Stimulated activated CD4-positive, alpha-beta T cell treated with anti-CD3 and anti-CD28 coated beads, TNF-alpha, amount 100 ng/mL, for 4 hours (primary cell): Measurements from ENCODE around the gene KMT2C.
"Not testable (repeated sequence)": the region's sequence is repeated elsewhere in the genome, so short reads cannot be mapped to it uniquely, and the experiment has no call there.

Experiments
- DNase-seq, 3 experiments: peaks; one replicate each; pipeline ENCODE4 v3.0.0-alpha.2; 2020; ENCODE audit warnings: low read depth in 3 of 3

KMT2C gene

DNA sequence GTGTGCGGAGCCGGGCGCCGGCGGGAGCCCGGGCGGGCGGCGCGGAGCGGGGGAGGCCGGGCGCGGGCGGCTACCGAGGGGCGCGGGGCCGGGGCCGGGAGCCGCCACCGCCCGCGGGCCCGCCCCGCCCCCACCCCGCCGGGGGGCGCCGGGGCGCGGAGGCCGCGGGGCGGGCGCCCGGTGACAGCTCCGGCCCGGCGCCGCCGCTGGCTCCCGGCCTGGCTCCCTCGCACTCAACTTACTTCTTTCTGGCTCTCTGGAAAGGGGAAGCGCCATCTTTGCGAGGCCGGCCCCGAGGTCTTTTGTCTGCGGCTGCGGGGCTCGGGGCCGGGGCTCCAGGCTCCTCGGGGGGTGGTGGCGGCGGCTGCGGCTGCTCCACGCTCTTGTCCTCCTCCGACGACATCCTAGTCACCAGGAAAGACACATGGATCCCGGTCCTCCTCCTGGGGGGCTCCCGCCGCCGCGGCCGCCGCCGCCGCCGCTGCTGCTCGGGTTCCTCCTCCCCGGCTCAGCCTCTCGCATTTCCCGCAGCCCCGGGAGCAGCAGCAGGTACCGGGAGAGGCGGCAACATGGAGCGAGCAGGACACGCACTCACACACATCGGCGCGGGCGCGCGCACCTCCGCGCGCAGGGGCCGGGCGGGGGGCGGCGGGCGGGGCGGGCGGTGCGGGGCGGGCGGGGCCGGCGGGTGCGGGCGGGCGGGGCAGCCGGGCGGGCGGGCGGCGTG lies at the start of gene KMT2C:
KMT2C (minus strand) TSS at position 620 of the 727 bp plus-strand sequence; CDS start at position 403, 217 bp downstream.
- DNase-seq, result peak; percentile 10 to 31 (median 12)

DNA sequence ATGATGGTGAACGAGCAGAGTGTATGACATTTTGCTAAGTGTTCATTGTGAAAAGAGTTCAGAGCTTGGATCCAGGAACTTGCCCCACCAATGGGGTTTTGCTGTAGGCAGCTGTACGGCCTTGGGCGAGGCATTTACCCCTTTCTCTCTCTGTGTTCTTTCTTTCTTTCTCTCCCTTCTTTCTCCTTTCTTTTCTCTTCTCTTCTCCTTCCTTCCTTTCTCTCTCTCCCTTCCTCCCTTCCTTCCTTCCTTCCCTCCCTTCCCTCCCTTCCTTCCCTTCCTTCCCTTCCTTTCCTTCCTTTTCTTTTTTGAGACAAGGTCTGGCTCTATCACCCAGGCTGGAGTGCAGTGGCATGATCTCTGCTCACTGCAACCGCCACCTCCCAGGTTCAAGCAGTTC lies 45.3 kb upstream of the KMT2C start:
- DNase-seq, result no peak

DNA sequence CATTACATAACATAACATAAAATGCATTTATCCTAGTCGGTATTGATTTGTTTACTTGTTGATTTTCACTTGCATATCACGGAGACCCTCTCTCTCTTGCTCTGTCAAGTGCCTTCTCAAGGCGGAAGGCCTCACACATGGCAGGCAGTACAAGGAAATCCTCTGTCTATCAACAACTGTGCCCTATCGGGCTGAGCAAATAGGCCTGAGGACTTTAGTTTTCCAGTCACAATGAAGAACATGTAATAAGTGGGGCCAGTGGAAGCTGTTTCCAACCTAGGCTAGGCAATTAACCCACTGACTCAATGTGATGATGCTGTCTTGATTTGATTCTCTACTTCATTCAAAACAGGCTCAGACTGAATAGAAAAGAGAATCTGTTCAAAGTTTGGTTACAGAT lies 44.9 kb upstream of the KMT2C start:
- DNase-seq, result no peak

DNA sequence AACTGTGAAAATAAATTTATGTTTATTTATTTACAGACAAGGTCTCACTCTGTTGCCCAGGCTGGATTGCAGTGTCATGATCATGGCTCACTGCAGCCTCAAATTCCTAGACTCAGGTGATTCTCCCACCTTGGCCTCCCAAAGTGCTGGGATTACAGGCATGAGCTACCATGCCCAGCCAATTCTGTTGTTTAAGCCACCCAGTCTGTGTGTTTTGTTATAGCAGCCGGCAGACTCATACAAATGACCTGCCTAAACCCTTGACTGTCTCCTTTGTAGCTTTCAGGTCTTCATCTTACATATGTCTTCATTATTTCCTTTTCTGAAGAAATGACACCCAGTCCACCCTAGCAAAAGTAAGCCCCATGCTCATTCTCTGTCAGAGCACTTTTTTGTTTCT lies 43.8 kb upstream of the KMT2C start:
- DNase-seq, result no peak

DNA sequence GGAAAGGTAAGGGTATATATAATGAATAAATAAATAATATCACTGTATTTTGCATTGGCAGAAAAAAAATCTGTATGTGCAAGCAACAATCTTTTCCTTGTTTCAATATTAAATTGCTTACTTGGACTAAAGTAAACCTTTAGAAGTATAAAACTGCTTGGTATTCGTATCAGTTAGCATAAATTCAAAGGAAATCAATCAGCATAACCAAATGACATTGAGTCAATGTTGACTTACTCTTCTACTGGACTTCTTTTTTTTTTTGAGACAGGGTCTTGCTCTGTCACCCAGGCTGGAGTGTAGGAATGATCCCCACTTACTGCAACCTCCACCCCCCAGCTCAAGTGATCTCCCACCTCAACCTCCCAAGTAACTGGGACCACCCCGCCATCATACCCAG lies 42.3 kb upstream of the KMT2C start:
- DNase-seq, result no peak

DNA sequence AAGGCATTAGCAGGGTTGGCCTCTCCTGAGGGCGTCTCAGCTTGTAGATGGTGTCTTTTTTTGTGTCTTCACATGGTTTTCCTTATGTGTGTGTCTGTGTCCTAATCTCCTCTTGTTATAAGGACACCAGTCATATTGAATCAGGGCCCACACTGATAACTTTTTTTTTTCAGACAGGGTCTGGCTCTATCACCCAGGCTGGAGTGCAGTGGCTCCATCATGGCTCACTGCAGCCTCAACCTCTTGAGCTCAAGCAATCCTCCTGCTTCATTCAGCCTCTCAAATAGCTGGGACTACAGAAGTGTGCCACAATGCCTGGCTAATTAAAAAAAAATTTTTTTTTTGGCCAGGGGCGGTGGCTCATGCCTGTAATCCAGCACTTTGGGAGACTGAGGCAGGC lies 41.3 kb upstream of the KMT2C start:
- no peak for DNase-seq

DNA sequence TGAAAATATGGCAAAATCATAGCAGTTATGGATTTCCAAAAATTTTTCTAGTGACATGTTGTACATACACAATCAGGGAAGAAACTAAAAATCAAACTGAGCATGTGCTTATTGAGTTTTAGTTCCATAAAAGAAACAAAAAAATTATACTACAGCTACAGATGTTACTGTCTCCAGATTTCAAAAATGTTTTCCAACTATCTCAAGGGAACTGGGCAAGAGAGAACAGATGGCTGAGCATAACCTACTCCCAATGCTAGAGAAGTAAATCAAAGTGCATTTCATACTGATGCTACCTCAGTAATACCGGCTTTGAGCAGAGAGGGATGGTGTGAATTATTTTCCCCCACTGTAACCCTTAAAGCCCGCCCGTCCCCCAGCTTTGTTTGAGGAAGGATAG lies 40.7 kb upstream of the KMT2C start:
- no peak for DNase-seq

DNA sequence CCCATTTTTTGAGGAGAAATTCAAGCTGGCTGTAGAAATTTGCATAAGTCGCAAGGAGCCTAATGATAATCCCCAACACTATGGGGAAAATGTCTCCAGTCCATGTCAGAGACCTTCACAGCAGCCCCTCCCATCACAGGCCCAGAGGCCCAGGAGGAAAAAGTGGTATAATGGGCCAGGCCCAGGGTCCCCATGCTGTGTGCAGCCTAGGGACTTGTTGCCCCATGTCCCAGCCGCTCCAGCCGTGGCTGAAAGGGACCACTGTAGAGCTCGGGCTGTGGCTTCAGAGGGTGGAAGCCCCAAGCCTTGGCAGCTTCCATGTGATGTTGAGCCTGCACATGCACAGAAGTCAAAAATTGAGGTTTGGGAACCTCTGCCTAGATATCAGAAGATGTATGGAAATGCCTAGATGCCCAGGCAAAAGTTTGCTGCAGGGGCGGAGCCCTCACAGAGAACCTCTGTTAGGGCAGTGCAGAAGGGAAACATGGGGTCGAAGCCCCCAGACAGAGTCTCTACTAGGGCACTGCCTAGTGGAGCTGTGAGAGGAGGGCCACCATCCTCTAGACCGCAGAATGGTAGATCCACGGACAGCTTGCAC lies 35.3 kb upstream of the KMT2C start:
- not testable (repeated sequence) for DNase-seq

DNA sequence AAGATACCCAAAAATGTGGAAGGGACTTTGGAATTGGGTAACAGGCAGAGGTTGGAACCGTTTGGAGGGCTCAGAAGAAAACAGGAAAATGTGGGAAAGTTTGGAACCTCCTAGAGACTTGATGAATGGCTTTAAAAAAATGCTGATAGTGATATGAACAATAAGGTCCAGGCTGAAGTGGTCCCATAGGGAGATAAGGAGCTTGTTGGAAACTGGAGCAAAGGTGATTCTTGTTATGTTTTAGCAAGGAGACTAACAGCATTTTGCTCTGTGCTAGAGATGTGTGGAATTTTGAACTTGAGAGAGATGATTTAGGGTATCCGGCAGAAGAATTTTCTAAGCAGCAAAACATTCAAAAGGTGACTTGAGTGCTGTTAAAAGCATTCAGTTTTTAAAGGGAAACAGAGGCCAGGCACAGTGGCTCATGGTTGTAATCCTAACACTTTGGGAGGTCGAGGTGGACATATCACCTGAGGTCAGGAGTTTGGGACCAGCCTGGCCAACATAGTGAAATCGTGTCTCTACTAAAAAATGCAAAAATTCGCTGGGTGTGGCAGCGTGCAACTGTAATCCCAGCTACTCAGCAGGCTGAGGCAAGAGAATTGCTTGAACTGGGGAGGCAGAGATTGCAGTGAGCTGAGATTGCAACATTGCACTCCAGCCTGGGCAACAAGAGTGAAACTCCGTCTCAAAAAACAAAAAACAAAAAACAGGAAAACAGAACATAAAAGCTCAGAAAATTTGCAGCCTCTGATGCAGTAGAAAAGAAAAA lies 34.6 kb upstream of the KMT2C start:
- not testable (repeated sequence) for DNase-seq

DNA sequence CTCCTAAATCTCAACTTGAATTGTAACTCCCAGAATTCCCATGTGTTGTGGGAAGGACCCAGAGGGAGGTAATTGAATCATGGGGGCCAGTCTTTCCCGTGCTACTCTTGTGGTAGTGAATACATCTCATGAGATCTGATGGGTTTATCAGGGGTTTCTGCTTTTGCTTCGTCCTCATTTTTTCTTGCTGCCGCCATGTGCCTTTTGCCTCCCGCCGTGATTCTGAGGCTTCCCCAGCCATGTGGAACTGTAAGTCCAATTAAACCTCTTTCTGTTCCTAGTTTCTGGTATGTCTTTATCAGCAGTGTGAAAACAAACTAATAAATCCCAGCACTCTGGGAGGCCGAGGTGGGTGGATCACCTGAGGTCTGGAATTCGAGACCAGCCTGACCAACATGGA lies 33.8 kb upstream of the KMT2C start:
- not testable (repeated sequence) for DNase-seq

DNA sequence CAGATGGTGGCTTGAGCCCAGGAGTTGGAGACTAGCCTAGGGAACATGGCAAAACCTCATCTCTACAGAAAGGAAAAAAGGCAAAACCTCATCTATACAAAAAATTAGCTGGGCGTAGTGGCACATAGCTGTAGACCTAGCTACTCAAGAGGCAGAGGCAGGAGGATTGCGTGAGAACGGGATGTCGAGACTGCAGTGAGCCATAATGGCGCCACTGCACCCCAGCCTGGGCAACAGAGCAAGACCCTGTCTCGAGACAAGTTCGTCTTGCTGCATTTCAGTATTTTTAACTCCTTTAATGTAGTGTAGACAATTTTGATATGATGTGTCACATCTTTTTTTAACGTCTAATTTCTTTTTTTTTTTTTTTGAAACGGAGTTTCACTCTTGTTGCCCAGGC lies 31.4 kb upstream of the KMT2C start:
- no peak for DNase-seq

DNA sequence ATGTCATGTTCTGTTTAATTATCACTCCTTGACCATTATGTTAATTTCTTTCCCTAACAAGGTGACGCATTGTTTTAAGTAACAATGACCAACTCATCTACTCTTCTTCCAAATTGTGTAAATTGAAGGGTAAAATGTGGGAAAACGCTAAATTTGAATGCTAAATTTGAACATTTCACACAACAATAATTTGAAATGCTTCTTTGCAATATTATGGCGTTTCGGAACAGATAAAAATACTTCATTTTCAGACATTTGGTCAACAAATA lies 29.2 kb upstream of the KMT2C start:
- DNase-seq, result no peak

DNA sequence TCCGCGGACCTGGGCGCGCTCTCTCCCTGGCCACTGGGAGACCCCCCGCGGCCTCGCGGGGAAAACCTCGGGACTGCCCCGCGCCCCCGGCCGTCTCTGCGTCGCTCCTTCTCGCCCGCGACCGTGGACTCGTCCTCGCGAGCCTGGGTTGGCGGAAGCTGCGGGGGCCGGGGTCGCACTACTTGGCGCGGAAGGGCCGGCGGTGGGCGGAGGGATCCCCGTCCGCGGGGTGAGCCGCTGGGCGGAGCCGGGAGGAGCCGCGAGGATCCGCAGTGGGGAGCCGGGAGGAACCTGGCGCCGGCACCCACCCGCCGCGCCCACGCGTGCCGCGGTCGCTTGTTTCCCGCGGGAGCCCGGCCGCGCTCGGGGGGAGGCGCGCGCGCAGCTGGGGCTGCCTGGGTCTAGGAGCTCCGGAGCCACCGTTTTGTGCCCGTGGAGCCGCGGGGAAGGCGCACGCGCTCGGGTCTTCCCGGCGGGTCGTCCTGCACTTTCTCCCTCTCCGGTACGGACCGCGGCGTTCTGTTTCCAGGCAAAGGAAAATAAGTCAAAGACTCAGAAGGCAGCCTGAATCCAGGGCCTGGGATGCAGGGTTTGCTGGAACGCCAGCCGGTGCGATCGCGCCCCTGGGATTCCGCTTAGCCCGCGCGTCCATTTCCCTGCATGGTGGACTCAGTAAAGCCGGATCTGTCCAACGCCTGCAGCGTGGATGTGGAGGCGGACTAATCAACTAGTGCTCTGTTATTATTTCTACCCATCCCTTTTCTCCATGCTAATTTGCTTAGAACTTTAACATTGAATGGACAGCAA lies 28.7 kb upstream of the KMT2C start:
- DNase-seq, result peak in 2 of 3 experiments; percentile 46 to 67

DNA sequence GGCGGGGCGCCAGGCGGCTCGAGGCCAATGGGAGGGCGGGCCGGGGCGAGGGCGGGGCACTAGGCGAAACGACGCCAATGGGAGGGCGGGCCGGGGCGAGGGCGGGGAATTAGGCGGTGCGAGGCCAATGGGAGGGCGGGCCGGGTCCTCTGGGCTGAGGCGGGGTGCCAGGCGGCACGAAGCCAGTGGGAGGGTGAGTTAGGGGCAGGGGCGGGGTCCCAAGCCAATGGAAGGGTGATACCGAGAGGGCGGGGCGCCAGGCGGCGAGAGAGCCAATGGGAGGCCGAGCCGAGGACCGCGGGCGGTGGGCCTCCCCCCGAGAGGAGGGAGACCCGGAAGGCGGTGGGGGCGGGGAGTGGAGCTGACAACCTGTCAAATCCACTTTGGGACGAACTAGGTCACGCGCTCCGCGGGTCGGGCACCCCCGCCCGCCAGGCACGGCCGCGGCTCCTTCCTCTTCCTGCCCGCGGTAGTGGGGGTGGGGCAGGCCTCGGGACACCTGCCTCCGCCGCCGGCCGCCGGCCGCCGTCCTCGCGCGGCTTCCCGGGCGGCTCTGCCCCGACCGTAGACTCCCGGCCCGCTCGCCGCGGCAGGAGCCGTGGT lies 28.0 kb upstream of the KMT2C start:
- DNase-seq, result peak; percentile 100

DNA sequence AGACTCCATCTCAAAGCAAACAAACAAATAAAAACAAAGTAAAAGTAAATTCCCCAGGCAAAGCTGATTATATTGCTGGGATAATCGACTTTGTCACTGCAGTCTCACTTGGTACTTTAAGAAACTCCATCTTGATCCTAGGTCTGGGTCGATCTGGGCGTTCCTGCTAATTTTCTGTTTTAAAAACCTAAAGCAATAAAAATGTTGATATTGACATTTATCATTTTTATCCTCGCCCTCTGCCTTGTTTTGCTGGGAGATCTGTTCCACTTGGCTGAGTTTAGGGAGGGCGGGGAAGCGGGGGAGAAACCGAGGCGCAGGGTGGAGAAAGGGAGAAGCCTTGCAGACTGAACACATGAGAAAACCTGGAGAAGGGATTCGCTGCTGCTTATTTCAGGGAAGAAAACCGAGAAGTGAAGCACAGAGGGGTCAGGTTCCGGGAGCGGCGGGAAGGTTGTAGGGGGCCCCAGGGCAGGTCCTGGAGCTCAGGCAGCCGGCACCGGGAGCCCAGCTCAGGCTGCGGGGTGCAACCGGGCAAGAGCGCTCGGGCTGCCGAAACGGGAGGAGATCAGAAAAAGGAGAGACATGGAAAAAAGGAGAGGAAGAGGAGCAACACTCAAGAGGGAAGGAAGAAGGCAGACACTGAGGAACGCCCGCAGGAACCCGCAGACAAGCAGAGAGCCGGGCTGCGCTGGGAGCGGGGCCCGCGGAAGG lies 27.3 kb upstream of the KMT2C start:
- DNase-seq, result no peak

DNA sequence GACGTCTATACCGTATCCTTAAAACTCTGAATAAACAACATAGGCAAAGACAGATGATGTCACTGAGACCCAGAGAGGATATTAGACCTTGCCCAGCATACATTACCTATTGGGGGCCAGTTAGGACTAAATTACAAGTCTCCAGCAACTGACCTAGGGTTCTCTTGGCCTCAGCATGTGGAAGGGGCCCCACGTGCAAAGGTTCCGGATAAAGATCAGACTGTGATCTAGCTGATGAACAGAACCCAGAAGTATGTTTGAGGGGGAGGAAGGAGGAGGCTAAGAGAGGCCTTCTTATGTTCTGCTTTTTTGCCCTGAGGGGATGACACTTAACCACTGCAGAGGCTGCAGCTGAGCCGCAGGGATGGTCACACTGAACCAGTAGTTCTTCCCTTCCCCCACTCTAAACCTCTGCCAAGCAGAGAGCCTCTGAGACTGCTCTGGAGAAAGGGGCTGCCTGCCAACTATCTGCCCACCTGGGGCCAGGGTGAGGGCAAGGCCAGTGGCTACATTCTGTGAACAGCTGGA lies 24.0 kb upstream of the KMT2C start:
- DNase-seq, result no peak

DNA sequence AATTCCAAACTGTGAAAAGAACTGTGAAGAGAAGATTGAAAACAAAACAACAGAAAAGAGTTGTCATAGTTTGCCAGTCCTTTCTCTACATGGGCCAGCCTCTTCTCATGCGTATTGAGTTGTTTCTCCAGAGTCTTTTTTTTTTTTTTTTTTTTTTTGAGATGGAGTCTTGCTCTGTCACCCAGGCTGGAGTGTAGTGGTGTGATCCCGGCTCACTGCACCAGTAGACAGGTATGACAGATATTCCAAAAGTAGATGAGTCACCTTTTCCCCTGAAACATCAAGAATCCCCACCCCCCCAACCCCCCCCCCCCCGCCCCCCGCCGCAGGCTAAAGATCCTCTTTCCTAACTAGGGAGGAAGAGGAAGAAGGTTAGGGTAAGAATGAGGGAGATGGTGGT lies 15.6 kb upstream of the KMT2C start:
- DNase-seq, result no peak

DNA sequence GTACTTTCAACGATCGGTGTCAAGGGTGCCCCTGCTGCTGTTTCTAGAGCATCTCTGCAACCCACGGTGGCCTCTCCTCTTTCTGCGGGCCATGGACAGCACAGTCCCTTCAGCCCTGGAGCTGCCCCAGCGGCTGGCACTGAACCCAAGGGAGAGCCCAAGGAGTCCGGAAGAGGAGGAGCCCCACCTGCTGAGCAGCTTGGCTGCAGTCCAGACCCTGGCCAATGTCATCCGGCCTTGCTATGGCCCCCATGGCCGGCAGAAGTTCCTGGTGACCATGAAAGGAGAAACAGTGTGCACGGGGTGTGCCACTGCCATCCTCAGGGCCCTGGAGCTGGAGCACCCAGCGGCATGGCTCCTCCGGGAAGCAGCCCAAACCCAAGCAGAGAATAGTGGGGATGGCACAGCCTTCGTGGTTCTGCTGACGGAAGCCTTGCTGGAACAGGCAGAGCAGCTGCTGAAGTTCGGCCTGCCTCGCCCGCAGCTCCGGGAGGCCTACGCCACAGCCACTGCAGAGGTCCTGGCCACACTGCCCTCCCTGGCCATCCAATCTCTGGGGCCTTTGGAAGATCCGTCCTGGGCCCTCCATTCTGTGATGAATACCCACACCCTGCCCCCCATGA lies 9.7 kb upstream of the KMT2C start:
- not testable (repeated sequence) for DNase-seq

DNA sequence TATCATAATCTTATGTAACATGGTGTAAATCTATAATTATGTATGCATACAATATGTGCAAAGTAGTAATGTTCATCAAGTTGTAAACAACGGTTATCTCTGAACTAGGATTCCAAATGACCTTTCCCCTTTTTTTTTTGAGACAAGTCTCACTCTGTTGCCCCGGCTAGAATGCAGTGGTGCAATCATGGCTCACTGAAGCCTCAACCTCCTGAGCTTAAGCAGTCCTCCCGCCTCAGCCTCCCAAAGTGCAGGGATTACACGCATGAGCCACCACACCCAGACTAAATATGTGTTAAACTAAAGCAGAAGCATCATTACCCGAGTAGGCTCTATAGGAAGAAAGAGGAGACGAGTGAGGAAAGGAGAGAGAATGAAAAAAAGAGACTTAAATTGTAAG lies 7.8 kb upstream of the KMT2C start:
- DNase-seq, result no peak

DNA sequence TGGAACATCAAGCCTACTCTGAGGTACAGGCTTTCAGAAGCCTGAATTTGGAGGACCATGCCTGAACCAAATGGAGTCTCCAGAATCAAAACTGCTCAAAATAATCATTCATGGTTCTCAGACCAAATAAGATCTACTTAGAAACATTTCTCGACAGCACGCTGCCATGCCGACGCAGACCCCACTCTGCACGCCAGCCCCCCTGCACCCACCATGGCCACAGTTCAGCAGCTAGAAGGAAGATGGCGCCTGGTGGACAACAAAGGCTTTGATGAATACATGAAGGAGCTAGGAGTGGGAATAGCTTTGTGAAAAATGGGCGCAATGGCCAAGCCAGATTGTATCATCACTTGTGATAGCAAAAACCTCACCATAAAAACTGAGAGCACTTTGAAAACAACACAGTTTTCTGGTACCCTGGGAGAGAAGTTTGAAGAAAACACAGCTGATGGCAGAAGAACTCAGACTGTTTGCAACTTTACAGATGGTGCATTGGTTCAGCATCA lies 6.6 kb upstream of the KMT2C start:
- no peak for DNase-seq
